HepG2 (cell line): ENCODE measurements around the gene DLAT. TPM values are rescaled to one million over a fixed set of nuclear protein-coding genes. Genes with fewer than 3 reads are reported as not detected.

ENCODE experiments used
- CREB1 ChIP-seq, 2 experiments: fragments of 450-650 bp in 1 of 2; IDR thresholded peaks; 2 replicates each; pipeline ENCODE4 v1.6.1; 2016 to 2017; ENCODE audit warnings: control low read depth in 1 of 2, mild to moderate bottlenecking in 1 of 2, missing compliant biosample characterization in 1 of 2, missing genetic modification characterization in 1 of 2
- ETV6 ChIP-seq: sonication (generic); formaldehyde crosslinking; conservative IDR thresholded peaks from 2 replicates; pipeline ENCODE4 v1.4.0; 2020; ENCODE audit warnings: missing genetic modification reagents
- FOXA1 ChIP-seq, 2 experiments: fragments of 450-650 bp in 1 of 2; sonication (generic) in 1 of 2; formaldehyde crosslinking in 1 of 2; IDR thresholded peaks; 2 replicates each; pipeline versions ENCODE4 v1.4.0 to v1.6.1; 2016 to 2020; ENCODE audit warnings: missing genetic modification reagents in 1 of 2
- GPBP1L1 ChIP-seq: sonication (generic); formaldehyde crosslinking; IDR thresholded peaks from 2 replicates; pipeline ENCODE4 v1.5.0; 2020; ENCODE audit warnings: mild to moderate bottlenecking, missing genetic modification reagents
- HDAC2 ChIP-seq: sonication (generic); formaldehyde crosslinking; IDR thresholded peaks from 2 replicates; pipeline ENCODE4 v1.4.0; 2020; ENCODE audit warnings: missing genetic modification reagents
- HNF1A ChIP-seq, 2 experiments: sonication (generic) in 1 of 2; formaldehyde crosslinking in 1 of 2; IDR thresholded peaks; 2 replicates each; pipeline versions ENCODE4 v1.4.0 to v1.6.1; 2016 to 2020; ENCODE audit warnings: borderline replicate concordance in 1 of 2, low read depth in 1 of 2, mild to moderate bottlenecking in 1 of 2, missing genetic modification reagents in 1 of 2
- HNRNPLL ChIP-seq: fragments of 200-400 bp; formaldehyde crosslinking; IDR thresholded peaks from 2 replicates; pipeline ENCODE4 v1.6.1; 2017; ENCODE audit warnings: mild to moderate bottlenecking, low read depth, low read length; ENCODE audit not compliant: poor library complexity, severe bottlenecking
- IKZF1 ChIP-seq: fragments of 450-650 bp; IDR thresholded peaks from 2 replicates; pipeline ENCODE4 v1.7.1; 2016
- MAX ChIP-seq: IDR thresholded peaks from 2 replicates; pipeline ENCODE4 v1.6.1; 2012; ENCODE audit warnings: inconsistent platforms
- MEIS2 ChIP-seq: sonication (generic); formaldehyde crosslinking; IDR thresholded peaks from 2 replicates; pipeline ENCODE4 v1.9.0; 2021; ENCODE audit warnings: mild to moderate bottlenecking, missing genetic modification reagents
- NCOA5 ChIP-seq: sonication (generic); formaldehyde crosslinking; IDR thresholded peaks from 2 replicates; pipeline ENCODE4 v1.4.0; 2020; ENCODE audit warnings: missing genetic modification reagents
- PHF5A ChIP-seq: IDR thresholded peaks from one replicate; pipeline ENCODE4 v1.6.1; 2018; ENCODE audit warnings: low read depth, missing genetic modification reagents; ENCODE audit not compliant: unreplicated experiment
- PHF8 ChIP-seq: sonication (generic); formaldehyde crosslinking; IDR thresholded peaks from 2 replicates; pipeline ENCODE4 v1.5.0; 2020; ENCODE audit warnings: missing genetic modification reagents
- SETDB1 ChIP-seq: sonication (generic); formaldehyde crosslinking; IDR thresholded peaks from 2 replicates; pipeline ENCODE4 v1.5.1; 2020; ENCODE audit warnings: missing genetic modification reagents, mild to moderate bottlenecking, borderline replicate concordance
- SMARCC2 ChIP-seq: fragments of 450-650 bp; IDR thresholded peaks from 2 replicates; pipeline ENCODE4 v1.6.1; 2017; ENCODE audit warnings: antibody characterized with exemption, mild to moderate bottlenecking
- TAF15 ChIP-seq: fragments of 200-400 bp; formaldehyde crosslinking; IDR thresholded peaks from one replicate; pipeline ENCODE4 v1.6.1; 2018; ENCODE audit warnings: mild to moderate bottlenecking, low read depth, low read length; ENCODE audit not compliant: poor library complexity, severe bottlenecking
- TARDBP ChIP-seq: sonication (generic); formaldehyde crosslinking; IDR thresholded peaks from 2 replicates; pipeline ENCODE4 v1.8.0; 2022; ENCODE audit warnings: mild to moderate bottlenecking, missing genetic modification reagents
- TCF7 ChIP-seq: sonication (generic); IDR thresholded peaks from 2 replicates; pipeline ENCODE4 v1.6.1; 2016; ENCODE audit warnings: antibody characterized with exemption, low read depth
- TEAD3 ChIP-seq: optimal IDR thresholded peaks from 2 replicates; pipeline ENCODE3; 2016; ENCODE audit warnings: borderline replicate concordance
- THAP11 ChIP-seq: IDR thresholded peaks from 2 replicates; pipeline ENCODE4 v1.6.1; 2016; ENCODE audit warnings: missing biosample characterization, missing genetic modification reagents
- ZFP82 ChIP-seq: sonication (generic); formaldehyde crosslinking; IDR thresholded peaks from 2 replicates; pipeline ENCODE4 v1.5.1; 2020; ENCODE audit warnings: mild to moderate bottlenecking, missing genetic modification reagents, borderline replicate concordance
- ZMAT3 ChIP-seq: sonication (generic); formaldehyde crosslinking; conservative IDR thresholded peaks from 2 replicates; pipeline ENCODE4 v1.7.0; 2021; ENCODE audit warnings: missing genetic modification reagents
- ZNF232 ChIP-seq: sonication (generic); formaldehyde crosslinking; IDR thresholded peaks from 2 replicates; pipeline ENCODE4 v1.4.0; 2020; ENCODE audit warnings: missing genetic modification reagents, borderline replicate concordance
- ZNF3 ChIP-seq: IDR thresholded peaks from 2 replicates; pipeline ENCODE4 v1.7.0; 2017; ENCODE audit warnings: inconsistent platforms
- ZNF781 ChIP-seq: sonication (generic); formaldehyde crosslinking; IDR thresholded peaks from 2 replicates; pipeline ENCODE4 v1.5.1; 2020; ENCODE audit warnings: borderline replicate concordance, mild to moderate bottlenecking, missing genetic modification reagents; ENCODE audit errors: not compliant biosample characterization
- polyA plus RNA-seq, 8 experiments: library from polyadenylated mRNA; depleted of rRNA in 3 of 8; stranded (reverse) in 7 of 8; unstranded in 1 of 8; fragments of >200 nt; fragmentation: Illumina TruSeq in 4 of 8; extraction: Trizol in 4 of 8; gene quantifications; 2 replicates each; pipeline versions ENCODE4 v1.2.1 to v1.2.3, GENCODE V29; 2011 to 2016; ENCODE audit warnings: low read depth in 4 of 8, missing spikeins in 1 of 8, mixed read lengths in 1 of 8; ENCODE audit not compliant: insufficient read depth in 1 of 8
- total RNA-seq, 5 experiments: library from RNA; depleted of rRNA; stranded (reverse); fragments of >200 nt; fragmentation: Illumina TruSeq; extraction: Trizol; gene quantifications; 2 replicates each; pipeline ENCODE4 v1.2.3, GENCODE V29; 2016; ENCODE audit warnings: low read depth in 1 of 5

DLAT gene
- total and polyA plus RNA-seq, 2 of the 13 experiments (the other 11 are each of a cell fraction or from before 2014, with no cell fraction given): 26.4 to 62.2 TPM

- TF ChIP-seq TARDBP (0 out of 2 replicates have a peak, but pooled peaks have one; percentile 45), GPBP1L1 (CRISPR knock-in tag) (no peak), FOXA1 (IDR thresholded peaks at IDR 0.05) (no peak), FOXA1 (CRISPR knock-in tag; IDR thresholded peaks at IDR 0.05) (0 out of 2 replicates have a peak, but pooled peaks have one; percentile 4), ZMAT3 (CRISPR knock-in tag) (no peak), CREB1 (IDR thresholded peaks at IDR 0.05) (no peak), CREB1 (CRISPR knock-in tag; IDR thresholded peaks at IDR 0.05) (peak; percentile 78), ZNF3 (CRISPR knock-in tag) (no peak), ZFP82 (CRISPR knock-in tag) (no peak), THAP11 (CRISPR knock-in tag) (peak; percentile 87), MAX (peak; percentile 80), SMARCC2 (no peak), ZNF232 (CRISPR knock-in tag) (0 out of 2 replicates have a peak, but pooled peaks have one; percentile 40), ZNF781 (no peak), ETV6 (CRISPR knock-in tag) (0 out of 2 replicates have a peak, but pooled peaks have one; percentile 45), HNF1A (IDR thresholded peaks at IDR 0.05; ENCODE audit: low read depth) (no peak), HNF1A (CRISPR knock-in tag; IDR thresholded peaks at IDR 0.05; ENCODE audit: borderline replicate concordance) (no peak), TAF15 (no peak), HDAC2 (CRISPR knock-in tag) (peak; percentile 72; the same call in 1 of the 2 replicates), IKZF1 (no peak), PHF5A (CRISPR knock-in tag) (no peak), TEAD3 (CRISPR knock-in tag) (peak; percentile 38), NCOA5 (no peak), TCF7 (no peak), PHF8 (peak; percentile 93), SETDB1 (no peak), MEIS2 (CRISPR knock-in tag) (0 out of 2 replicates have a peak, but pooled peaks have one; percentile 14), HNRNPLL (no peak)
These were observed 49.0 kb downstream of the DLAT start, which contains the start of the genes NKAPD1 and PIH1D2 (continued) for GRCh38 chr11:112073941-112074811.
